Fibroblast of skin of right biceps (primary cell): Measurements from ENCODE around the gene DRC7.
A peak's percentile ranks its signal among the peaks of the same experiment; 100 is the strongest.
"Not testable (repeated sequence)": the region's sequence is repeated elsewhere in the genome, so short reads cannot be mapped to it uniquely, and the experiment has no call there.

Experiments
- DNase-seq: peaks from one replicate; pipeline ENCODE4 v3.0.0-alpha.2; 2013

DRC7 gene

DNA sequence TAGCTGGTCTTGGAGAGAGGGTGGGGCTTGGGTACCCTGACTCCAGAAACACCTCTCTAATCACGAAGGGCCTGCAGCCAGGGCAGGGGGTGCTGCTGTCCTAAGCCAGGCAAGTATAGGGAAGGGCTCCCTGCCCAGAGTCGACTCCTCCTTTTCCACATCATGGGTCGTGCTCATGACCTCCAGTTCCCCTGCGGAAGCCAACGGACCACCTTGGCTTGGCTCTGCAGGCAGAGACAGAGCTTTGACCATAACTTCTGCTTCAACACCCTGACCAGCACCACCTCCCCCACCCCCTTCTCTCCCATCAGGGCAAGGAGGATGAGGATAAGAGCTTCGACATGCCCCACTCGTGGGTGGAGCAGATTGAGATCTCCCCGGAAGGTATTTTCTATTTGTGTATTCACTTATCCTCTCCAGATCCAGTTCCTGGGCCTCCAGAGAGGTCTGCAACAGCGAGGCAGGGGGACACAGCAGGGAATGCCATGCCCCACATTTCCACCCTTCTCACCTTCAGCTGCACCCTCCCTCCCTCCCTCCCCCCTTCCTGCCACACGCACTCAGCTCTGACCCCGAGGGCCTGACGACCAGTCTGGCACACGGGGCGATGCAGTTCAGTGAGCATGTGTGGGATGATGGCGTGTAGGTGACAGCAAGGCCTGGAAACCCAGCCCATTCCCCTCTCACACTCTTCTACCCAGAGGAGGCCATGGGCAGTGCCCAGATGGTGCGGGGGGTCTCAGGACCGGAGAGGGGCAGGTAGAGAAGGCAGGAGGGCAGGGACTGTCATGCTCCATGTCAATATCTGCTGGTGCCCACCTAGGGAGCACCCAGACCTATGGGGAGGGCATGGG, 27.0 kb downstream of the DRC7 start:
- DNase-seq: no peak

DNA sequence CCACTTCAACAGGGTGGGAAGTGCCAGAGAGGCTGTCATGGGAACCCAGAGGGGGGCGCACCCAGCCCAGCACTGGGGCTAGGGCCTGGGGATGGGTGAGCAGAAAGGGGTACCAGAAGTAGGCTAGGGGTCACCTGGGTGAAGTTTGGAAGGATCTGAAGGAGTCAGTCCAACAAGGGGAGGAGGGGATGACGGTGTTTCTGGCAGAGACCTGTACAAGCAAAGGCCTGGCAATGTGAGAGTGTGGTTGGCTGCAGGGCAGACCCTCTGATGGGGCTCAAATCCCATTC, 27.5 kb downstream of the DRC7 start:
- no peak for DNase-seq

DNA sequence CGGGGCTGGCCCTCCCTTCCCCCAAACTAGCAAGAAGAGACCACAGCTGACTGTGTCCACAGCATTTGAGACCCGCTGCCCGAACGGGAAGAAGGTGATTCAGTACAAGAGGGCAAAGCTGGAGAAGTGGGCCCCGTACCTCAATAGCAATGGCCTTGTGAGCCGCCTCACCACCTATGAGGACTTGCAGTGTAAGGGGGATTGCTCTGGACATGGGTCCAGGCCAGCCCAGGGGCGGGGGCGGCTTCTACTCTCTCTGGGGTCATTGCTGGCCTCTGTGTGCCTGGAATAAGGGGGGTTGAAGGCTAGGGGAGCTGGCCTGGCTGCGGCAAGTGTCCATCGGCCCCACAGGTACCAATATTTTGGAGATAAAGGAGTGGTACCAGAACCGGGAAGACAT, 28.0 kb downstream of the DRC7 start:
- no peak for DNase-seq

DNA sequence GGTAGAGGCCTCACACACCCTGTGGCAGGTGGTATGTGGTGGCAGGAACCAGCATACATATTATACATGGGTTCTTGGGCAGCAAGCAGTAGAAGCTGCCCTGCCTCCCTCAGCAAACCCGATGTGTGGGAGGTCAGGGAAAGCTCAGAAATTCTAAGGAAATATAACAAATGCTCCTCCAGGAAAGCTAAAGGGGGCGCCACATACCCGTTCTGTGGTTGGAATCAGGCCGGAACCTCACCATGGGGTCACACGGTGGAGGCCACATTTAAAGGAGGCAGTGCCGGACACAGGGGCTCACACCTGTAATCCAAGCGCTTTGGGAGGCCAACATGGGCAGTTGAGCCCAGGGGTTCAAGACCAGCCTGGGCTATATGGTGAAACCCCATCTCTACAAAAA, 28.6 kb downstream of the DRC7 start:
- no peak for DNase-seq

DNA sequence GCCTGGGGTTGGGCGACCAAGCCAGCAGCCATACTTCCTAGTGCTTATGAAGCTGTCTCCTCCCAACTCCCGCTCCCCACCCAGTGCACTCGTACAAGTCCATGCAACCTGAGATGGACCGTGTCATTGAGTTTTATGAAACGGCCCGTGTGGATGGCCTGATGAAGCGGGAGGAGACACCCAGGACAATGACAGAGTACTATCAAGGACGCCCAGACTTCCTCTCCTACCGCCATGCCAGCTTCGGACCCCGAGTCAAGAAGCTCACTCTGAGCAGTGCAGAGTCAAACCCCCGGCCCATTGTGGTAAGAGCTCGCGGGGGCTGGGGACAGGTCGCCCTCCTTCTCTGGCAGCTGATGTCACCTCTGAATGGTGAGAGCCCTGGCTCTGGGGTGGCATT, 29.9 kb downstream of the DRC7 start:
- no peak for DNase-seq

DNA sequence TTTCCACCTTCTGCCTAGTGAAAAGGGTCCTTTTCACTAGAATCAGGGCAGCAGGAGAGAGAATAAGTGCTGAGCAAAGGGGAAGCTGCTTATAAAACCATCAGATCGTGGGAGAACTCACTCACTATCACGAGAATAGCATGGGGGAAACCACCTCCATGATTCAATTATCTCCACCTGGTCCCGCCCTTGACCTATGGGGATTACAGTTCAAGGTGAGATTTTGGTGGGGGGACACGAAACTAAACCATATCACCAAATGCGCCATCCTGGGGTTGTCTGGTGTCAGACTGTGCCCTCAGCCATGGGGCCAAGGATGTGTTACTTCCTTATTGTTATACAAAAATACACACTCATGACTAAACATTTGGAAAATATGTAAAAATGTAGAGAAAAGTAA, 30.5 kb downstream of the DRC7 start:
- DNase-seq: no peak

DNA sequence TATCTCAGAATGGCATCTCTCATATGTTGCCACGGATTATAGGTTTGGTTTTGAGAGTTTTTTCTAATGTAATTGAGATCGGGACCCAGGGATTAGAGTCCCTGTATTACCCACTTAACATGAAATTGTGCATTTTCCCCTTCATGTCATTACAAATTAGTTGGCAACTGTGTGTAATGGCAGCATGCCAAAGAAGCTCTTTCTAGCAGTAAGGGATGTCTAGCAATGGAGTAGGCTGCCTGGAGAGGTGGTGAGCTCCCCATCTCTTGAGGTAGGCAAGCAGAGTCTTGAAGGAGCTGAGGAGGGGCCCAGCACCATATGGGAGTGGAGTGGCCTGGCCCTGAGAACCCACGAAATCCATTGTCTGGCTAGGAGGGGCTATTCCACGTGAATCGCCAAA, 30.9 kb downstream of the DRC7 start:
- no peak for DNase-seq

GRCh38 chr16:57725976-57726375, 31.4 kb downstream of the DRC7 start:
- DNase-seq: no peak

DNA sequence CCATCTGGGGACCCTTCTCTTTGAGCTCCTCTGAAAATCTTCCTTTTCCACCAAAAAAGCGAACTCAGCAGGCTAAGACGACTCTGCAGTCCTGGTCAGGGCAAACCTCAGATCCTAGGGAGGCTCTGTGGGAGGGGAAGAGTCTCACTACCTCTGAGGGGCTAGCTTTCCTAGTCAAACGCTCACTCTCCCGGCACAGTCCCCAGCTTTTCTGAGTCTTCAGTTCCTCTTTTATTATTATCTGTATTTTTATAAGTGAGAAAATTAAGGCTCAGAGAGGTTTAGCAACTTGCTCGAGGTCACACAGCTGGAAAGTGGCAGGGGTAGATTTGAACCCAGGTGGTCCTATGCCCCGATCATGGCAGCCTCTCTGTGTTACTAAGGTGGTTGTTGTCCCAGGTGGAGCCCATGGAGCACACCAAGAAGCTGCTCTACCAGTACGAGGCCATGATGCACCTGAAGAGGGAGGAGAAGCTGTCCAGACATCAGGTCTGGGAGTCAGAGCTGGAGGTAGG, 31.9 kb downstream of the DRC7 start:
- no peak for DNase-seq

- no peak for DNase-seq
Observed at GRCh38 chr16:57727610-57728009, 33.0 kb downstream of the DRC7 start.

DNA sequence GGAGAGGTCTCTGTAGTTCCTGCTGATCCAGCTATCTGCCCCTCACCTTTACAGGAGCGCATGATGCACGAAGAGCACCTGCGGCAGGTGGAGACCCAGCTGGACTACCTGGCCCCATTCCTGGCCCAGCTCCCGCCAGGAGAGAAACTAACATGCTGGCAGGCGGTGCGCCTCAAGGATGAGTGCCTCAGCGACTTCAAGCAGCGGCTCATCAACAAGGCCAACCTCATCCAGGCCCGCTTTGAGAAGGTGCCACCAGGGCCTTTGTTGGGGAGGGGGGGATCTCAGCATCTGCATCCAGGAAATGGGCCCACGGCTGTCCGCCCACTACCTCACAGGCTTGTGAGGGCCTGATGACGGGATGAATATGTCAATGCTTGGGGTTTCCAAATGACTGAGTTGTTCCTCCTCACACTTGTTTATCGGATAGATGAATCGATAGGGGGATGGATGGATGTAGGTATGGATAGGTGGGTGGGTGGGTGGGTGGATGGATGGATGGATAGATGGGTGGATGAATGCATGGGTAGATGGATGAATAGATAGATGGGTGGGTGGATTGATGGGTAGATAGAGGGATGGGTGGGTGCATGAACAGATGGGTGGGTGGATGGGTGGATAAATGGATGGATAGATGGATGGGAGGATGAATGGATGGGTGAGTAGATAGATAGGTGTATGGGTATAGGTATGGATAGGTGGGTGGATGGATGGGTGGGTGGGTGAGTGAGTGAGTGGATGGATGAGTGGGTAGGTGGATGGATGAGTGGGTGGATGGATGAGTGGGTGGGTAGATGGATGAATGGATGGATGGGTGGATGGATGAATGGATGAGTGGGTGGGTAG, 34.0 kb downstream of the DRC7 start:
- no peak for DNase-seq

DNA sequence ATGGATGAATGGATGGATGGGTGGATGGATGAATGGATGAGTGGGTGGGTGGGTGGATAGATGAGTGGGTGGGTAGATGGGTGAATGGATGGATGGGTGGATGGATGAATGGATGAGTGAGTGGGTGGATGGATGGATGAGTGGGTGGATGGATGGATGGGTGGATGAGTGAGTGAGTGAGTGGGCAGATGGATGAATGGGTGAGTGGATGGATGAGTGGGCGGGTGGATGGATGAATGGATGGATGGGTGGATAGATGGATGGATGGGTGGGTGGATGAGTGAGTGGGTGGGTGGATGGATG, 34.5 kb downstream of the DRC7 start:
- no peak for DNase-seq

DNA sequence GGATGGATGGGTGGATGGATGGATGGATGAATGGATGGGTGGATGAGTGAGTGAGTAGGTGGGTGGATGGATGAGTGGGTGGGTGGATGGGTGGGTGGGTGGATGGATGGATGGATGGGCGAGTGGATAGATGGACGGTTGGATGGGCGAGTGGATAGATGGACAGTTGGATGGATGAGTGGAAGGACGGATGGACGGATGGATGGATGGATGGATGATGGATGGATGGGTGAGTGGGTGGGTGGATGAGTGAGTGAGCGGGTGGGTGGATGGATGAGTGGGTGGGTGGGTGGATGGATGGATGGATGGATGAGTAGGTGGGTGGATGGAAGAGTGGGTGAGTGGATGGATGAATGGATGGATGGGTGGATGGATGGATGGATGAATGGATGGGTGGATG, 35.2 kb downstream of the DRC7 start:
- not testable (repeated sequence) for DNase-seq

DNA sequence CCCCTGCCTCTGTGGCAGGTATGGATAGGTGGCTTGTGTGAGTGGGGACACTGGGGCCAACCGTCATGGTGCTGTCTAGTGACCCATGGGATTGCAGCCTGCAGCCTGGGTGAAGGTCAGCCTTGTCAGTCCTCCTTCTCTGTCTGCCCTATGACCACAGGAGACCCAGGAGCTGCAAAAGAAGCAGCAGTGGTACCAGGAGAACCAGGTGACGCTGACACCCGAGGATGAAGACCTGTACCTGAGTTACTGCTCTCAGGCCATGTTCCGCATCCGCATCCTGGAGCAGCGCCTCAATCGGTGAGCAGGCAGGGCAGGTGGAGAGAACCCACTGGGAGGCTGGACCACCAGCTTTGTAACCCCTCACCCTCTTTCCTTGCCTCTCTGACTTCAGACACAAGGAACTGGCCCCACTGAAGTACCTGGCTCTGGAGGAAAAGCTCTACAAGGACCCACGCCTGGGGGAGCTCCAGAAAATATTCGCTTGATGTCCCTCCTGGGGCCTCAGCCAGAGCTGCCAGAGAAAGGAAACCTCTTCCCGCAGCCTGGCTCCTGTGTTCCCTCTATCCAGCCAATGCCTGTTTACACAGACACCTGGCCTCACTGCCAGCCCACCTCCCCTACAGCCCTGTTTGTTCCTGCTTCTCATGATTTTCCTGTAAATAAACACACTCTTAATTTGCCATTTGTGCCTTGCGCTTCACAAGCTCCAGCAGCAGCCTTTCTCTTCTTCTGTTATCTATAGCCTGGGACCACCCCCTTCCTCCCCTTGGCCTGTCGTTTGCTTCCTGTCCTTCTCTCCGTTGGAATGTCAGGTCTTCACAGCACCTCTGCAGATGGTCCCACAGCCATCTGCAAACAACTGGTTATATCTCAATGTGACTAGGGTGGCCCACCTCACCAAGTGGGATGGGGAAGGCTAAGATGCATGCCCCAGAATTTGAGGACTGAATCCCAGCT, 36.4 kb downstream of the DRC7 start:
- no peak for DNase-seq

DNA sequence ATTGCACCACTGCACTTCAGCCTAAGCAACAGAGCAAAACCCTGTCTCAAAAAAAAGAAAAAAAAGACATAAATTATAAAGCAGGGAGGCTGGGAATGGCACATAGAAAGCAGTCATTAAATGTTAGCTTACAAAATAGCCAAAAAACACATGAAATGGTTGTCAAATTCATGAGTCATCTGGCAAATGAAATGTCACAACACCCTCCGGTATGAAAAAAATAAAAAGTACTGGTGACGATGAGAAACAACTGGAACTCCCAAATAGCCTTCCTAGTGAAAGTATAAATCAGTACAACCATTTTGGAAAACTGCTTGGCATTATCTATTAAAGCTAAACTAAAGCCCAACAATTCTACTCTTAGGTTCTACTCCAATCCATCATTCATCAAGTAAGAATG, 37.4 kb downstream of the DRC7 start:
- peak; percentile 17 for DNase-seq

- DNase-seq: no peak
Observed at GRCh38 chr16:57732714-57733113, 38.1 kb downstream of the DRC7 start.

GRCh38 chr16:57734308-57734924, 39.8 kb downstream of the DRC7 start:
- DNase-seq: no peak

DNA sequence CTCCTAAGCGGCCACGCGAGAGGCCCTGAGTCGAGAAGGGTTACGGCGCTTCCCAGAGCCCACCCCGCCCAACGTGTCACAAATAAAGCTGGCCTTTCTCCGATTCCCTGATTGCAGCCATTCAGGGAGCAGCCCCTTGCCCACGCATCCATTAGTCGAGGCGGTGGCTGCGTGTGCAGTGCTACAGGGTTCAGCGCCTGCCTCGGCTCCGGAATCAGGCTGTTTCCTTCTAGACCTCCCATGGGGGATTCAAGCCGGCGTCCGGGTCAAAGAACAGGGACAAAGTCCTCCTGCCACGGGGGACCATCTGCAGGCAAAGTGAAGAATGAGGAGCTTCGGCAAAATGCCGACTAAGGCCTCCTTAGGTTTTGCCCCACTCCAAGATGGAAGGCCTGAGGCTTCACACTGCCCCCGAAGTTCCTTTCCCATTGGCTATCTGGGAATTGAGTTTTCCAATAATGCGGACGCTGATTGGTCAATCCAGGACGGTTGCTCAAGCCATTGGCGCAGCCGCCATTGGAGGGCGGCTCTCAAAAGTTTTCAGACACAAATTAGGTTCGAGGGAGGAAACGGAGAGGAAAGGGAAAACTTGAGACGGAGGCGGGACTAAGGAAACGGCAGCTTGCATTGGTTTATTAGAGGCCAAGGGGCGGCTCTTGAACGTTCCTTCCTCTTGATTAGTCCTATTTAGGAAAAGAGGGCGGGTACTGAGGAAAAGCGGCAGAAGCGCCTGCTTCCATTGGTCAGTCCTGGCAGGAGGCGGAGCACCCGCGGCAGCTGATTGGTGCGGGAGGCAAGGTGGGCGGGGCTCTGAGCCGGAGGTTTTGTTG, 40.5 kb downstream of the DRC7 start:
- peak; percentile 100 for DNase-seq

DNA sequence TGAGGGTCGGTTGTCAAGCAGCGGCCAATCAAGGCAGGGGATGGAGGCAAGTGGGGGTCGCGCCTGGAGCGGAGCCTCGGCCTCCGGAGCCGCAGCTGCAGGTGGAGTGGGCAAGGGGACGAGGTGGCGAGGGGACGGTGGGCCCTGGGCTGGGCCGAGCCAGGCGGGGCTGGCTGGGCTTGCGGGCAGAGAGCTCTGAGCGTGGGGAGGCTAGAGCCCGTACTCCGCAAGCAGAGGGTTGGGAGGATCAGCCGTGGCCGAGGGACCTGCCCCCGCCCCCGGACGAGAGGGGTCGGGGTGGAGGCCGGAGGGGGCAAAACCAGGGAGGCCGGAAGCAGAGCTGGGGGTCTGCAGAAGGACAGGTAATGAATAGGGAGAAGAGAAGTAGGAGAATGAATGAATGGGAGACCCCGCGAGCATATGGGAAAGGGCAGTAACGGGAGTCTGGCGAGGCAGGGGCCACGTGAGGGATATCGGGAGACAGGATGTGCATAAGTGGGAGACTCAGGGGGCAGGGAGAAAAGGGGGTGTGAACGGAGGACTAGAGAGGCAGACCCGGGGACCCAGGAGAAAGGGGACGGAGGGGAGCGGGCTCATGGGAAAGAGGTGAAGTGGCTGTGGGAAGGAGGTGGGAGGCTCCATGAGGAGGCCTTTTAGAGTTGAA, 41.3 kb downstream of the DRC7 start, which contains the start of gene KATNB1:
Gene KATNB1, plus strand, starts transcription at position 16 of the 664 bp plus-strand sequence. CDS start 1,474 bp downstream, outside the sequence.
- DNase-seq: no peak

DNA sequence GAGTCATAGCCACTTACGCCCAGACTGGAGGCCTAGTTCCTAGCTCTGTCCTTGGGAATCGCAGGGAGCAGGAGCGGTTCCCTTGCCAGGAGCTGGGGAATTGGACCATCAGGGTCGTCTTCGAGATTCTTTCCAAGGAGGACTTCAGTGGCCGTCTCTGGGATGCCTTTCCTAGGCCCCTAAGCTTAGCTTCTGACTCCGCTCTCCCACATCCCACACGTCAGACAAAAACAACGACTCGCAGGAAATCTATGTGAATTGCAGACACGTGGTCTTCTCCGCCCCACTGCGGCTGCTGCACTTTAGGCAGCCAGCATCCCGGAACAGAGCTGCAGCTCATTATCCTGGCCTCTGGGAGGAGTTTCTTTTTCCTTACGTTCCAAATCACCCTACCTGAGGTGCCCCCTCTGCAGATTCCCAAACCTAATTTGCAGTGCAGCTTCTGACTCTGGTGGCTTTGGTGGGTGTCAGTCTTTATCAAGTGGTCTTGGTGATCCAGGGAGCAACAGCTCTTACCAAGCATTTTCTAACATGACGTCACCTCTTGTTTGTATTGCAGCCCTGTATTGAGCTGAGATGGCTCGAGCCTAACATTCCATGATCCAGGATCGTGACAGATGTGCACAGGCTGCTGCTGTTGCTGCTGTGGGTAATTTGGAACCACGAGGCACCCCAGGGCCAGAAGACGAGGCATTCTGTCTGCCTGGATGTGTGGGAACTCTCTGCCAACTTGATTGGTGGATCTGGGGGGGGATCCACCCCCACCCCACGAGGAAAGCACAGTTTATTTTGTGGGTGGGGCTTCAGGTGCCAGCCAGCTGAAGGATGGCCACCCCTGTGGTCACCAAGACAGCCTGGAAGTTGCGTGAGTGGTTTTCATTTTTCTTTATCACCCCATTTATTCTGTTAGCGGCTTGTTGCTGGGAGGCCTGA, 42.1 kb downstream of the DRC7 start:
- peak; percentile 72 for DNase-seq
